K562 (cell line): ENCODE data around the gene P3H4. TPM values are rescaled to one million over a fixed set of nuclear protein-coding genes. Genes with fewer than 3 reads are reported as not detected.

Experiments
- ATAC-seq: fragments of 200-7000 bp; cut with Tn5 transposase; 3 replicates; pipeline ENCODE4 v1.9.1; 2020; ENCODE audit warnings: moderate library complexity
- BruUV-seq: library from RNA; stranded (reverse); fragments of 400-500 nt; replicated peaks from 2 replicates; lab custom pipeline; 2021; lab: Mats Ljungman, UMichigan
- CTCF ChIA-PET: fragments of 300-600 bp; formaldehyde crosslinking; extraction: SDS; loops from one replicate; lab custom pipeline; 2021; ENCODE audit warnings: low intra/inter-chr PET ratio; lab: Yijun Ruan, JAX
- POLR2A ChIA-PET: fragments of 300-600, 350-650 bp; sonication (Branson Sonifier 250); formaldehyde crosslinking; extraction: SDS; loops from one replicate; lab custom pipeline; 2021; ENCODE audit warnings: antibody characterized with exemption, inconsistent platforms; lab: Yijun Ruan, JAX
- DNase-seq, 4 experiments: peaks; one replicate each; pipeline versions ENCODE4 v3.0.0 to v3.0.0-alpha.2; 2011 to 2018; ENCODE audit warnings: low spot score in 3 of 4, mixed read lengths in 3 of 4; ENCODE audit errors: extremely low read depth in 1 of 4
- FAIRE-seq: peaks from 2 replicates; lab custom pipeline; 2011; peaks lifted over from hg19 to GRCh38; lab: Jason Lieb, UNC
- H2AFZ ChIP-seq: 2 replicates; pipeline ENCODE4 v1.6.0; 2011; ENCODE audit warnings: low read depth, low read length, control low read depth, inconsistent platforms
- H3K27ac ChIP-seq: fragments of 200-600 bp; 3 replicates; pipeline ENCODE4 v1.8.0; 2011; ENCODE audit warnings: low read depth, mild to moderate bottlenecking, control low read depth, inconsistent platforms, low read length, moderate library complexity, mixed read lengths; ENCODE audit errors: extremely low read depth
- H3K27me3 ChIP-seq, 2 experiments: fragments of 300-600 bp in 1 of 2; 2 replicates in 1 of 2; 3 replicates in 1 of 2; pipeline versions ENCODE4 v1.6.0 to v1.8.0; 2011; ENCODE audit warnings: inconsistent platforms in 2 of 2, low read length in 2 of 2, mild to moderate bottlenecking in 1 of 2, mixed read lengths in 1 of 2, moderate library complexity in 1 of 2; ENCODE audit not compliant: control insufficient read depth in 2 of 2, insufficient read depth in 2 of 2
- H3K36me3 ChIP-seq: fragments of 300-600 bp; 3 replicates; pipeline ENCODE4 v1.8.0; 2011; ENCODE audit warnings: mild to moderate bottlenecking, low read length, inconsistent platforms; ENCODE audit not compliant: control insufficient read depth, insufficient read depth
- H3K4me1 ChIP-seq, 2 experiments: fragments of 200-600 bp in 1 of 2; replicated peaks in 1 of 2; 2 replicates in 1 of 2; 3 replicates in 1 of 2; pipeline versions ENCODE4 v1.5.1 to v1.8.0; 2011; ENCODE audit warnings: inconsistent platforms in 2 of 2, low read length in 2 of 2, mild to moderate bottlenecking in 1 of 2, mixed read lengths in 1 of 2, moderate library complexity in 1 of 2; ENCODE audit not compliant: control insufficient read depth in 2 of 2, insufficient read depth in 2 of 2
- H3K4me2 ChIP-seq: 2 replicates; pipeline ENCODE4 v1.6.1; 2011; ENCODE audit warnings: low read length, control low read depth, inconsistent platforms, mixed read lengths; ENCODE audit not compliant: insufficient read depth
- H3K4me3 ChIP-seq: fragments of 200-600 bp; sonication (generic), shearing (Covaris generic); 2 replicates; pipeline ENCODE4 v1.5.1; 2016; ENCODE audit warnings: control low read depth, inconsistent platforms
- H3K79me2 ChIP-seq: fragments of 200-600 bp; 3 replicates; pipeline ENCODE4 v1.8.0; 2011; ENCODE audit warnings: low read length, inconsistent platforms; ENCODE audit not compliant: control insufficient read depth, insufficient read depth
- H3K9ac ChIP-seq, 2 experiments: 2 replicates each; pipeline versions ENCODE4 v1.6.0 to v1.6.1; 2011; ENCODE audit warnings: low read depth in 2 of 2, low read length in 2 of 2, control low read depth in 1 of 2, inconsistent platforms in 1 of 2, mild to moderate bottlenecking in 1 of 2, mixed read lengths in 1 of 2; ENCODE audit not compliant: insufficient read depth in 1 of 2
- H3K9me1 ChIP-seq: one replicate; pipeline ENCODE4 v1.6.0; 2011; ENCODE audit warnings: inconsistent platforms, mild to moderate bottlenecking, low read length, moderate library complexity; ENCODE audit not compliant: control insufficient read depth, insufficient read depth
- H3K9me3 ChIP-seq: replicated peaks from 2 replicates; pipeline ENCODE4 v1.5.1; 2011; ENCODE audit warnings: low read depth, low read length, inconsistent platforms; ENCODE audit not compliant: control insufficient read depth, insufficient read depth
- H4K20me1 ChIP-seq: replicated peaks from 2 replicates; pipeline ENCODE4 v1.6.1; 2011; ENCODE audit warnings: low read length, inconsistent platforms, mixed read lengths; ENCODE audit not compliant: control insufficient read depth, insufficient read depth
- FOXA1 ChIP-seq: fragments of 450-650 bp; IDR thresholded peaks from 2 replicates; pipeline ENCODE4 v1.6.1; 2016; ENCODE audit warnings: mild to moderate bottlenecking, borderline replicate concordance
- POLR2G ChIP-seq: fragments of 200-400 bp; formaldehyde crosslinking; IDR thresholded peaks from 2 replicates; pipeline ENCODE4 v1.6.1; 2017; ENCODE audit warnings: low read depth, mild to moderate bottlenecking, antibody characterized with exemption, low read length, moderate library complexity
- RERE ChIP-seq: sonication (generic); formaldehyde crosslinking; IDR thresholded peaks from 2 replicates; pipeline ENCODE4 v1.8.0; 2023; ENCODE audit warnings: missing genetic modification reagents, mild to moderate bottlenecking, borderline replicate concordance
- VEZF1 ChIP-seq: fragments of 200-800 bp; sonication (Bioruptor generic); IDR thresholded peaks from 2 replicates; pipeline ENCODE4 v1.6.1; 2017; ENCODE audit warnings: missing genetic modification characterization, missing compliant biosample characterization
- ZFX ChIP-seq: sonication (generic); formaldehyde crosslinking; IDR thresholded peaks from 2 replicates; pipeline ENCODE4 v1.8.0; 2022; ENCODE audit warnings: mild to moderate bottlenecking, missing genetic modification reagents, moderate library complexity
- WGBS: fragments of 100-300 bp; shearing (Covaris generic); methylation state at CpG from one replicate; pipeline ENCODE4 v1.1.6; 2016; ENCODE audit warnings: low coverage, mixed read lengths; ENCODE audit not compliant: insufficient coverage; ENCODE audit errors: missing lambda C conversion rate; 5-methylcytosine and 5-hydroxymethylcytosine counted together
- in situ Hi-C: fragments of 300-500 bp; cut with MboI; formaldehyde crosslinking; loops from 4 replicates; pipeline ENCODE4 v1.15.0; 2018; ENCODE audit warnings: inconsistent platforms, mixed read lengths
- intact Hi-C: fragments of 100-400 bp; cut with micrococcal nuclease; formaldehyde crosslinking; loops from 2 replicates; pipeline ENCODE4 v1.14.2; 2022
- polyA plus RNA-seq, 8 experiments: library from polyadenylated mRNA; depleted of rRNA in 4 of 8; stranded (reverse) in 5 of 8; unstranded in 3 of 8; fragments of >200 nt; fragmentation: Nextera tagmentation in 2 of 8; fragmentation: Illumina TruSeq in 1 of 8; extraction: Ambion mirVana in 2 of 8; extraction: Trizol in 1 of 8; gene quantifications; 2 replicates each; pipeline versions ENCODE4 v1.2.1 to v1.2.3, GENCODE V29; 2011 to 2014; ENCODE audit warnings: inconsistent platforms in 1 of 8, missing spikeins in 1 of 8
- total RNA-seq, 7 experiments: library from RNA; depleted of rRNA in 6 of 7; stranded (reverse); fragments of >200 nt in 6 of 7; fragmentation: Illumina TruSeq in 2 of 7; extraction: Trizol in 2 of 7; gene quantifications; 2 replicates each; pipeline versions ENCODE4 v1.2.1 to v1.2.3, GENCODE V29; 2011 to 2021; ENCODE audit warnings: low replicate concordance in 1 of 7
- TF ChIP-seq, protein P1 (sequence below), 3 experiments: fragments of 200-800 bp in 1 of 3; sonication (Bioruptor generic) in 1 of 3; sonication (generic) in 1 of 3; formaldehyde crosslinking in 1 of 3; IDR thresholded peaks; 2 replicates each; pipeline versions ENCODE4 v1.6.1 to v1.8.0; 2016 to 2022; ENCODE audit warnings: mild to moderate bottlenecking in 2 of 3, missing compliant biosample characterization in 2 of 3, missing genetic modification characterization in 2 of 3, missing genetic modification reagents in 1 of 3

Gene P3H4
- total and polyA plus RNA-seq, 9 of the 15 experiments (the other 6 are each of a cell fraction or from before 2014, with no cell fraction given), result 0.10 to 3.7 (median 1.0) TPM

DNA sequence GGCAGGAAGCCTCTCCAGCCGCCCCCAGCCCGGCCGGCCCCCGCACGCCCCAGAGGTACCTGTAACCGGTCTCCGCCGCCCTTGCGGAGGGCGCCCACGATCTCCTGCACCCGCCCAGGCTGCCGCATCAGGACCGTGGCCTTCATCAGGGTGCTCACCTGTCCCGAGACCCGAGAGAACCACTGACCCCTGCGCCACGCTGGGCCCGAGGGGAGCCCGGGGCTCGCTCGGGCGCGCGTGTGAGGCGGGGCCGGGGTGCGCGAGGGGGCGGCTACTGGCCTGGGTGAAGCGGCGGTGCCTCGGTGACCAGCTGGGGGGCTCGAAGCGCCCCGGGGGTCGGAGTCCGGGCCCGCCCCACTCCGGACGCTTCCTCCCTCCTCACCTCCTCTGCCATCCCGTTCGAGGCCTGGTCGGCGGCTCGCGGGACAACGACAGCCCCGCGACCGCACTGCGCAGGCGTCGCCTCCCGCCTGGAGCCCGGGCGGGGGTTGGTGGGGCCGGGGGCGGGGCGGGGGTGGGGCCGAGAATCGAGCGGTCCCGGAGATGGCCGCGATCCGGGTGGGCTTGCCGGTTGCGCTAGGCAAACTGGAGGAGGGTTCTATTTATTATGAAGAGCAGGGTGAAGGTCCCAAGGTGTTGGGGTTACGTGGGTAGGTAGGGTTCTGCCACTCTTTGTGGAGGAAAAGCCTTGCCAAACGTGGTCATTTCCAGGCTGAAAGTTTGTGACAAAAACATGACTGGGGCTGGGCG, 24.2 kb upstream of the P3H4 start, which contains the start of gene NT5C3B:
Gene NT5C3B (minus strand): TSS at position 433 of the 750 bp plus-strand sequence. CDS start 39 bp downstream, at position 394.
- ChIA-PET POLR2A (interaction anchor here (0.6 to 2.1 kb wide), 5 partner anchors 12 to 342 kb away, joined by 3 to 6 read pairs (median 3); no protein-coding TSS in a partner anchor), CTCF (no interaction called here)
- BruUV-seq, result no TSS peak
- intact Hi-C loops, result no loop called here
- in situ Hi-C loops, result no loop called here
- ATAC-seq, result peak; percentile 95
- Histone ChIP-seq H2AFZ (peak within 1 kb of the TSS; percentile 92), H3K9me1 (no peaks in the 10 kb centered on the region), H3K79me2 (peaks cover 17% of the 10 kb centered on the region), H3K36me3 (peaks cover 30% of the 10 kb centered on the region; the same call in 2 of the 3 replicates), H3K9me3 (no peaks in the 10 kb centered on the region), H3K4me3 (peak within 1 kb of the TSS; percentile 77), H3K27ac (peak within 1 kb of the TSS; percentile 56), H4K20me1 (no peaks in the 10 kb centered on the region), H3K4me2 (peak within 1 kb of the TSS; percentile 89), H3K4me1 (peaks cover 7 to 15% of the 10 kb centered on the region in 2 experiments; a peak in 4 of 5 replicates), H3K9ac (peak within 1 kb of the TSS; percentile 72 to 96), H3K27me3 (no peaks in the 10 kb centered on the region)
- under 1% methylated on average over 38 of the region's 72 CpGs for WGBS
- DNase-seq, result peak; percentile 74 to 96 (median 94)
- no peak for FAIRE-seq
- TF ChIP-seq VEZF1 (CRISPR knock-in tag), result peak; percentile 89
- TF ChIP-seq POLR2G, result peak; percentile 82
- TF ChIP-seq FOXA1, result no peak
- TF ChIP-seq, protein P1, sequence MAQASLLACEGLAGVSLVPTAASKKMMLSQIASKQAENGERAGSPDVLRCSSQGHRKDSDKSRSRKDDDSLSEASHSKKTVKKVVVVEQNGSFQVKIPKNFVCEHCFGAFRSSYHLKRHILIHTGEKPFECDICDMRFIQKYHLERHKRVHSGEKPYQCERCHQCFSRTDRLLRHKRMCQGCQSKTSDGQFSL (CRISPR knock-in tag; IDR thresholded peaks at IDR 0.05), result no peak
- TF ChIP-seq, protein P1 (tag; IDR thresholded peaks at IDR 0.05), result no peak
- peak; percentile 74 for TF ChIP-seq ZFX (CRISPR knock-in tag)
- no peak for TF ChIP-seq RERE (CRISPR knock-in tag)
